ENCODE results near the gene ACOX1. TPM values are rescaled to one million over a fixed set of nuclear protein-coding genes. Genes with fewer than 3 reads are reported as not detected.

The ACOX1 gene
- polyA plus RNA-seq (29.7 to 42.8 TPM (median 31.8 TPM) in 3 replicates), polyA minus RNA-seq (81.0 to 195 TPM (median 112 TPM) in 3 replicates)
- 98.6 TPM for polyA plus RNA-seq (2011; ENCODE audit: low read depth)
- polyA plus RNA-seq (2011; cell fraction: cytosol; rRNA removed): 22.9 and 34.2 TPM in 2 replicates
- 43.9 and 45.2 TPM in 2 replicates for polyA plus RNA-seq (2011; cell fraction: nucleus; rRNA removed)
- polyA plus RNA-seq (2012; ENCODE audit: low replicate concordance): 17.8 and 61.6 TPM in 2 replicates
- 98.0 TPM for polyA minus RNA-seq (2011; cell fraction: cytosol; rRNA and poly(A)+ RNA removed)
- 70.7 and 110 TPM in 2 replicates for polyA minus RNA-seq (2011; cell fraction: nucleus; rRNA and poly(A)+ RNA removed)

DNA sequence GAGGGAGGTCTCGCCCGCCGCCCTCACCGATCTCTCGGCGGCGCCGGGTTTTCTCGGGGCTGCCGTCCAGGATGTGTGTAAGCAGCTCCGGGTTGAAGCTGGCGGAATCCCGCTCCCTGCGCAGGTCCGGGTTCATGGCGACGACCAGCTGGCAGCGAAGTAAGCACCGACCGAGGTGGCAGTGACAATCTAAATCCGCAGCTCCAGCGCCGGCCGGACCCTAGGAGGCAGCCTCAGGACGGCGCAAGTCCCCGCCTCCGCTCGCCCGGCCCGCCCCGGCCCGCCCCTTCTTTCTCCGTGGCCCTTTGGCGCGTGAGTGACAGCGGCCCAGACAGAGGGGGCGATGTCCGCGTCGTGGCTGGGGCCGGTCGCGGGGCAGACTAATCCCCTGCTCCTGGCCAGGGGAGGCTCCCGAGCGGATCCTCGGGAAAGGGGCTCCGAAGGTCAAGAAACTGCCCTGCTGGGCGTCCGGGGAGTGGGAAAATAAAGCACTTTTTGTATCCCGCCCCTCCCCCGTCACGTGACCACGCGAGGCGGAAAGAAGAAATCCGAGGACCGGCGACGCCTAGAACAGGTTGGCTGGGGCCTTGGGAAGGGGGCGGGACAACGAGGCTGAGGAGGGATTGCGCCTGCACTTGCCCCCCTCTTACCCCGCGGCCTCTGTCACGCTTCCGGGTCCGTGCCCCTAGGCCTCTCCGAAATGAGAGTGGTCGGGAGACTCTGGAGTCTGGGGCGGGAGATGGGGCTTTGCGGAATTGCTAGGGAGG is at the start of gene ACOX1, which contains the start of gene TEN1:
ACOX1 (minus strand) TSS at position 229 of the 767 bp plus-strand sequence; CDS start at position 136, 93 bp downstream.
TEN1 (plus strand) TSS at position 303 of the 767 bp plus-strand sequence. CDS start 6,953 bp downstream, outside the sequence.
- Histone ChIP-seq H3K9me3 (ENCODE audit: control insufficient read depth, low read depth, low read length) (no peaks in the 10 kb centered on the region), H3K9me1 (ENCODE audit: control insufficient read depth, extremely low read depth, insufficient read depth, low read length) (no peaks in the 10 kb centered on the region), H3K27ac (ENCODE audit: control insufficient read depth, insufficient read depth, low read length) (peak within 1 kb of the TSS; percentile 96), H3K27me3 (ENCODE audit: control insufficient read depth, extremely low read depth, insufficient read depth, low read length) (no peaks in the 10 kb centered on the region), H3K9ac (ENCODE audit: control insufficient read depth, extremely low read depth, insufficient read depth, low read length) (peak within 1 kb of the TSS; percentile 95), H3K79me2 (ENCODE audit: control insufficient read depth, insufficient read depth, low read length) (peaks cover 3% of the 10 kb centered on the region), H3K4me2 (ENCODE audit: control insufficient read depth, extremely low read depth, insufficient read depth, low read depth, low read length) (peak within 1 kb of the TSS; percentile 79), H3K36me3 (ENCODE audit: control insufficient read depth in 2 of 2, extremely low read depth in 1 of 2, insufficient read depth in 2 of 2, low read length in 2 of 2) (peaks cover 0 to 1% of the 10 kb centered on the region in 2 experiments), H3K4me1 (ENCODE audit: control insufficient read depth, extremely low read depth, insufficient read depth, low read length) (peaks cover 35% of the 10 kb centered on the region), H4K20me1 (ENCODE audit: control insufficient read depth, extremely low read depth, insufficient read depth, low read length) (no peaks in the 10 kb centered on the region), H3K4me3 (ENCODE audit: control insufficient read depth in 2 of 3, extremely low read depth in 1 of 3, insufficient read depth in 2 of 3, low read depth in 1 of 3, low read length in 3 of 3) (peak within 1 kb of the TSS; percentile 53 to 83 (median 79)), H2AFZ (ENCODE audit: control insufficient read depth, low read length) (peak within 1 kb of the TSS; percentile 92)
- dilution Hi-C loops (cut with MboI; ENCODE audit: extremely low pct_ligation_motif_present, low sequenced_read_pairs): no loop called here
- no peak for FAIRE-seq
- TF ChIP-seq EZH2 (IDR thresholded peaks at IDR 0.05; ENCODE audit: low read length): no peak
- TF ChIP-seq, protein P1, sequence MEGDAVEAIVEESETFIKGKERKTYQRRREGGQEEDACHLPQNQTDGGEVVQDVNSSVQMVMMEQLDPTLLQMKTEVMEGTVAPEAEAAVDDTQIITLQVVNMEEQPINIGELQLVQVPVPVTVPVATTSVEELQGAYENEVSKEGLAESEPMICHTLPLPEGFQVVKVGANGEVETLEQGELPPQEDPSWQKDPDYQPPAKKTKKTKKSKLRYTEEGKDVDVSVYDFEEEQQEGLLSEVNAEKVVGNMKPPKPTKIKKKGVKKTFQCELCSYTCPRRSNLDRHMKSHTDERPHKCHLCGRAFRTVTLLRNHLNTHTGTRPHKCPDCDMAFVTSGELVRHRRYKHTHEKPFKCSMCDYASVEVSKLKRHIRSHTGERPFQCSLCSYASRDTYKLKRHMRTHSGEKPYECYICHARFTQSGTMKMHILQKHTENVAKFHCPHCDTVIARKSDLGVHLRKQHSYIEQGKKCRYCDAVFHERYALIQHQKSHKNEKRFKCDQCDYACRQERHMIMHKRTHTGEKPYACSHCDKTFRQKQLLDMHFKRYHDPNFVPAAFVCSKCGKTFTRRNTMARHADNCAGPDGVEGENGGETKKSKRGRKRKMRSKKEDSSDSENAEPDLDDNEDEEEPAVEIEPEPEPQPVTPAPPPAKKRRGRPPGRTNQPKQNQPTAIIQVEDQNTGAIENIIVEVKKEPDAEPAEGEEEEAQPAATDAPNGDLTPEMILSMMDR (optimal IDR thresholded peaks at IDR 0.05 in 1 of 3, IDR thresholded peaks at IDR 0.05 in 1 of 3, conservative IDR thresholded peaks at IDR 0.05 in 1 of 3; ENCODE audit: extremely low read depth in 1 of 3, insufficient read depth in 2 of 3, low read length in 3 of 3): peak in 2 of 3 experiments; percentile 38 to 43
- DNase-seq (ENCODE audit: low read depth, low spot score): peak; percentile 73

DNA sequence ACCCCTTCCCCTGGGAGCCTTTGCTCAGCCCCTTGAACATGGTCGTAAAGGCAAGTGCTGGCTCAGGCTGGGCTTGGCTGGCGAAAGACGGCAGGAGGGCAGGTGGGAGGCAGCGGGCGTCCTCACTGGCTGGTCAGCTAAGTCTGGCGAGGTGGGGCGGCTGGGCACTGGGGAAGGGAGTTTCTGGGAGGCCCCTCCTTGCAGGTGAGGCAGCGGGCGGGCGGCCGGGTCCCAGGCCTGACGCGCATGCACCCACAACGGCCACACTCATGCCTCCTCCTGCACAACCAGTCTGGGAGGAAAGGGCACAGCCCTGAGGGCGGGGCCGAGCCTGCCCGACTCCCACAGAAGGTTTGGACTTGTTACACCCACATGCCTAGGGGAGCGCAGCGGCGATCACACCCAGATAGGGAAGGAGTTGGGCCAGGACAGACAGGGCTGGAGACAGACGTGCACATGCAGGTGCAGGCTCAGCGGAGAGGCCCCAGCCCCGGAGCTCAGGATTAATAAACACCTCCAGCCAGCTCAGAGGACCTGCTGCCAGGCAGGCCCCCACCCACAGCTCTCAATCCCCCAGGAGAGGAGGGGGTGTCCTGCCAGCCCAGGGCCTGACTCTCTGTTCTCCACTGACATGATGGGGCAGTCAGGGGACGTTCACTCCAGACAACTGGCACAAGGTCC is 48.3 kb upstream of the ACOX1 start, which contains the start of gene EVPL:
EVPL (minus strand) TSS at position 148 of the 681 bp plus-strand sequence; CDS start at position 40, 108 bp downstream.
- Histone ChIP-seq H3K4me1 (ENCODE audit: control insufficient read depth, extremely low read depth, insufficient read depth, low read length) (peaks cover 21% of the 10 kb centered on the region), H3K27ac (ENCODE audit: control insufficient read depth, insufficient read depth, low read length) (peak within 1 kb of the TSS; percentile 67), H3K4me2 (ENCODE audit: control insufficient read depth, extremely low read depth, insufficient read depth, low read depth, low read length) (peak within 1 kb of the TSS; percentile 83), H3K27me3 (ENCODE audit: control insufficient read depth, extremely low read depth, insufficient read depth, low read length) (no peaks in the 10 kb centered on the region), H3K4me3 (ENCODE audit: control insufficient read depth in 2 of 3, extremely low read depth in 1 of 3, insufficient read depth in 2 of 3, low read depth in 1 of 3, low read length in 3 of 3) (peak within 1 kb of the TSS; percentile 74 to 75 (median 74)), H2AFZ (ENCODE audit: control insufficient read depth, low read length) (peak within 1 kb of the TSS; percentile 73), H3K36me3 (ENCODE audit: control insufficient read depth in 2 of 2, extremely low read depth in 1 of 2, insufficient read depth in 2 of 2, low read length in 2 of 2) (peaks cover 0 to 9% of the 10 kb centered on the region in 2 experiments), H3K79me2 (ENCODE audit: control insufficient read depth, insufficient read depth, low read length) (peaks cover 11% of the 10 kb centered on the region), H3K9me1 (ENCODE audit: control insufficient read depth, extremely low read depth, insufficient read depth, low read length) (no peaks in the 10 kb centered on the region), H4K20me1 (ENCODE audit: control insufficient read depth, extremely low read depth, insufficient read depth, low read length) (peaks cover 4% of the 10 kb centered on the region), H3K9ac (ENCODE audit: control insufficient read depth, extremely low read depth, insufficient read depth, low read length) (peak within 1 kb of the TSS; percentile 77), H3K9me3 (ENCODE audit: control insufficient read depth, low read depth, low read length) (no peaks in the 10 kb centered on the region)
- peak; percentile 96 for DNase-seq (ENCODE audit: low read depth, low spot score)
- dilution Hi-C loops (cut with MboI; ENCODE audit: extremely low pct_ligation_motif_present, low sequenced_read_pairs): no loop called here
- TF ChIP-seq, protein P1 (optimal IDR thresholded peaks at IDR 0.05 in 1 of 3, IDR thresholded peaks at IDR 0.05 in 1 of 3, conservative IDR thresholded peaks at IDR 0.05 in 1 of 3; ENCODE audit: extremely low read depth in 1 of 3, insufficient read depth in 2 of 3, low read length in 3 of 3): no peak
- TF ChIP-seq EZH2 (IDR thresholded peaks at IDR 0.05; ENCODE audit: low read length): no peak
- peak; percentile 98 for FAIRE-seq
